HG02840 (cell line): ENCODE data around the gene BCL2A1.
"Not testable (repeated sequence)": the region's sequence is repeated elsewhere in the genome, so short reads cannot be mapped to it uniquely, and the experiment has no call there.

Source experiments
- ATAC-seq: cut with Tn5 transposase; IDR thresholded peaks from one replicate; pipeline ENCODE4 v1.9.1; 2021; ENCODE audit warnings: mild to moderate bottlenecking, moderate library complexity, moderate number of reproducible peaks; ENCODE audit not compliant: unreplicated experiment, low FRiP score

Gene BCL2A1

GRCh38 chr15:79964232-79964805 is 6.7 kb downstream of the BCL2A1 start:
- no peak for ATAC-seq

- ATAC-seq, result not testable (repeated sequence)
Observed at GRCh38 chr15:79962921-79963320, 8.1 kb downstream of the BCL2A1 start.

GRCh38 chr15:79962178-79962577 is 8.8 kb downstream of the BCL2A1 start:
- no peak for ATAC-seq

GRCh38 chr15:79960502-79961212 is 10.3 kb downstream of the BCL2A1 start:
- ATAC-seq, result no peak

GRCh38 chr15:79957741-79958140 is 13.3 kb downstream of the BCL2A1 start:
- ATAC-seq, result no peak

- ATAC-seq, result no peak
Observed at GRCh38 chr15:79956354-79956939, 14.5 kb downstream of the BCL2A1 start.

GRCh38 chr15:79954661-79955060 is 16.3 kb downstream of the BCL2A1 start:
- no peak for ATAC-seq

- no peak for ATAC-seq
Observed at GRCh38 chr15:79953951-79954444, 17.0 kb downstream of the BCL2A1 start.

- ATAC-seq, result no peak
Observed at GRCh38 chr15:79952329-79952728, 18.7 kb downstream of the BCL2A1 start.

GRCh38 chr15:79950247-79950646 is 20.7 kb downstream of the BCL2A1 start:
- no peak for ATAC-seq

GRCh38 chr15:79948761-79949160 is 22.2 kb downstream of the BCL2A1 start:
- no peak for ATAC-seq

GRCh38 chr15:79948095-79948695 is 22.8 kb downstream of the BCL2A1 start:
- ATAC-seq, result no peak

GRCh38 chr15:79947009-79947408 is 24.0 kb downstream of the BCL2A1 start:
- ATAC-seq, result no peak

- no peak for ATAC-seq
Observed at GRCh38 chr15:79944622-79945021, 26.4 kb downstream of the BCL2A1 start.

GRCh38 chr15:79943820-79944219 is 27.2 kb downstream of the BCL2A1 start:
- peak; percentile 73 for ATAC-seq

GRCh38 chr15:79942741-79943481 is 28.1 kb downstream of the BCL2A1 start:
- ATAC-seq, result no peak

- ATAC-seq, result no peak
Observed at GRCh38 chr15:79939399-79939798, 31.6 kb downstream of the BCL2A1 start.

- no peak for ATAC-seq
Observed at GRCh38 chr15:79938143-79938542, 32.9 kb downstream of the BCL2A1 start.

- ATAC-seq, result not testable (repeated sequence)
Observed at GRCh38 chr15:79935556-79936201, 35.3 kb downstream of the BCL2A1 start.

- ATAC-seq, result no peak
Observed at GRCh38 chr15:79933231-79933630, 37.8 kb downstream of the BCL2A1 start.
